Activated CD8-positive, alpha-beta memory T cell treated with anti-CD3 and anti-CD28 coated beads, Interleukin-2, amount 50 U/mL, for 48 hours (primary cell): ENCODE measurements around the gene PRCP.

ENCODE experiments used
- DNase-seq: peaks from one replicate; pipeline ENCODE4 v3.0.0-alpha.2; 2020

Gene PRCP

DNA sequence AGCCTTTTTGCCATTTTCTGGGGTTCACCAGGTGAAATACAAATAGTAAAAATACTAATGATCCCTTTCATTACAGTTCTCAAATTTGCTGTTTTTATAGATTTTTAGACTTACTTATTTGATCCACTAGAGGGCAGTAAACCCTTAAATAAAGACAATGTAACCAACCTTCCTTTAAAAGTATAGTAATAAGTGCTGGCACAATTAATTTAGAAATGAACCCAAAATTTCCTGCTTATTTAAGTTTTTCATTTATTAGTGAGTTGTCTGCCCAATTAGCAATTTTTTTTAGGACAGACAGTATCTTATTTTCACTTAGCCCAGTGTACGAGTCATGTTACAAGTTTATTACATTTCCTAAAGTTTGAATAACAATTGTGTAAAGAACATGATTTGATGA, 6.0 kb upstream of the PRCP start:
- no peak for DNase-seq

DNA sequence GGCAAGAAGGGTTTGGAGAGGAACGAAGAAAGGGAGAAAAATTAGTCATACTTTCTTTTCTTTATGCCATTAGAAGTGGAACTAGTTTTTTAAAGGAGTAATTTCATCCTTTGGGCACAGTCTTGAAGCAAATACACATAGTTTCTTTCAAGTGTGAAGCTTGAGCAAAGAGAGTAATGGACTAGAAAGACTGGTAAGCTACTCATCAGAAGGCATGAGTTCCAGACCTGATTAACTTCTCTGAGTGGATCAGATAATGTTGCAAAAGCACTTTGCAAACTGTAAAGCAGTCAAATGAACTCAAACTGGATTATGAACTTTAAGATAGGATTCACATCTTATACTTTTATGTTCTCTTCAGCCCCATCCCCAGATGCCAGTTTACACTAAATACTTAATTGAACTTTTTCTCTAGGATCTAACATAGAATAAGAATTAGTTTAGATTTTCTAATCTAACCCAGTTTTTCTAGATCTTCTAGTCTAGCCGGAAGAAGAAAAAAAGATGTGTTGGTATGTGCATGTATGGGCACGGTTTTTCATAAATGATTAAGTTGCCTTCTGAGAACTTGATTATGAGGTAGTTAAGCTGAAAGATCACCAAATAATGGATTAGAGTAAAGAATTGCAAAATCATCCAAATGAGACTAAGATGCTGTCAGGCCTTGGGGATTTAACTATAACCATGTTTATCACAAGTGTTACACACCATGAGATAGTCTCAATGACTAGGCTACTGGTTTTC, 3.8 kb upstream of the PRCP start:
- DNase-seq: no peak

DNA sequence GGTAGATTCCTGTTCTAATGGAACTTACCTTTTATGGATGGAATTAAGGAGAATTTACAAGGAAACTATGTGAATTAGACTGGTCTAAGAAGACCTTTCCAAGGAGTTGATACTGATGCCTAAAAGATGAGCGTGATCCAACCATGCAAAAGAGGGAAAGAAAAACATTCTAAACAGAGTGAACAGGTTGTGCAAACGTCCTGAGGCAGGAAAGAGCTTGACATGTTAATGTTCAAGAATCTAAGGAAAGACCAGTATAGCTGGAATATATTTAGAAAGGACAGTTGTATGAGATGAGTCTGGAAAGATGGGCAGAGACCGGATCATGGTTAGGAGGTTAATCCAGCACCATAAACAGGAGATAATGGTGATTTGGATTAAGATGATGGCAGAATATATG, 2.6 kb upstream of the PRCP start:
- DNase-seq: no peak

DNA sequence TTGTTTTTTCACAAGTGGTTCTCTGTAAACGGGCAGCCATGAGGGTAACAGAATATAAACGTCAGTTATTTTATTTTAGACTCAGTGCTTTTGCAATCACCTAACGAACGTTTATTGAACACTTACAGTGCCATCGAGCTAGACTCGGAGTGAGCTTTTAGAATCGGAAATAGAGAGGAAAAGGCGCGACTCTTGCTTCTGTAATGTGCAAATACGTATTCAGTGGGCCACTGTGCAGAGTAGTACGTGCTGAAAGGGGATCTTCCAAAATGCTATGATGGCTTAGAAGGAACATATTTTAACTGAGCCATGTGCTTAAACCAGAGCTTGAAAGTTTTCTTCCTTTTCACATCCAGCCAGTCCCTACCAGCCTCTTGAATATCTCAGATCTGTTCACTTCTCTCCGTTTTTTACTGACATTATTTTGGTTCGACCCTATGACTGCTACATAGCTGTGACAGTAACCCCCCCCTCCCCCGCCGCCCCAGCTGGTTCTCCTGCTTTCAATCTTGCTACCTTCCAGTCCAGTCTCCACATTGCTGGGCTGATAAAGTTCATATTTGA, 1.8 kb upstream of the PRCP start:
- DNase-seq: no peak

DNA sequence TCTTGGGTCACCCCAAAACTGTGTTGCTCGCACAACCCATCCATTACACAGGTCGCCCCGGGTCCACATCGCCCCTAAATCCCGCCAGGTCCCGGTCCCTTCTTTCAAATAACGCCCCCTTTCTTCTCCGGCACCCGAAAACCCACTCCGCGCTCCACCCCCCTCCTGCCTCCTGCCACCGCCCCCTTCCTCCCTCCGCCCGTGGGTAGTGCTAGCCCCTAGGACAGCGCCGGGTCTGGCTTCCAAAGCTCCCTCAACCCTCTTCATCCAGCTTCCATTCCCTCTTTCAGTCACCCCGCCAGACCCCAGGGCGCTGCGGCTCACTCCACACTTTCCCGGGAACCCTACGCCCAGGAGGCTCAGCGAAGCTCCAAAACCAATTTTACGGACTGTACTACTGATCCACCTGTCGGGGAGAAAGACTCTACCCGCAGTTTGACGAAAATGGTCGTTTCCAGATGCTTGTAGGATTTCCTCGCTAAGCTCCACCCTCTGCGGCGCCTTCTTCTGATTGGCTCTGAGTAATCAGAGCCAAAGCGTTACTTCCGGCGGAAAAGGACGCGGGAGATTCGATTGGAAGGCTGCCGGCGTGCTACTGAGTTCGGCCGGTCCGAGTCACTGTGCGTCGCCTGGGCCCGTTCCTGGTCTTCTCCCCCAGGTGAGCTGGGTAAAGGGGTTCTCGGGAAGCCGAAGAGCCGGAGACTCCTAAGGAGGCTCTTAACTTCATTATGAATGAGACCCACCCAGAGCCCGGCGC, 1.1 kb upstream of the PRCP start, which contains the start of gene DDIAS:
Gene DDIAS, plus strand, starts transcription at position 572 of the 757 bp plus-strand sequence. CDS start 13,003 bp downstream, outside the sequence.
- peak; percentile 91 for DNase-seq

DNA sequence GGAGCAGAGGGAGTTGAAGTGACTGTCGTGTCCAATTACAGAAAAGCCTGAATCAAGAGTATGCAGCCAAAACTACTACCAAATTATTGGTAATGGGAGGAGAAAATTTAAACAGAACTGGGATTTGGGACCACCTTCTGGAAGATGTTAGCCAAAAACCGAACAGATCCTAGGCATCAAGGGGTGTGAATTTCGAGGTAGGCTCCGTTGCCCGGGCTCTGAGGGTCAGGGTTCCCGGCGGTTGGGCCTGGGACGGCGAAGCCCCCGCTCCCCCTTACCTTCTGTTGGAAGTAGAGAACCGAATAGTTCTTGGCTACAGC, 313 bp downstream of the PRCP start:
- DNase-seq: no peak

DNA sequence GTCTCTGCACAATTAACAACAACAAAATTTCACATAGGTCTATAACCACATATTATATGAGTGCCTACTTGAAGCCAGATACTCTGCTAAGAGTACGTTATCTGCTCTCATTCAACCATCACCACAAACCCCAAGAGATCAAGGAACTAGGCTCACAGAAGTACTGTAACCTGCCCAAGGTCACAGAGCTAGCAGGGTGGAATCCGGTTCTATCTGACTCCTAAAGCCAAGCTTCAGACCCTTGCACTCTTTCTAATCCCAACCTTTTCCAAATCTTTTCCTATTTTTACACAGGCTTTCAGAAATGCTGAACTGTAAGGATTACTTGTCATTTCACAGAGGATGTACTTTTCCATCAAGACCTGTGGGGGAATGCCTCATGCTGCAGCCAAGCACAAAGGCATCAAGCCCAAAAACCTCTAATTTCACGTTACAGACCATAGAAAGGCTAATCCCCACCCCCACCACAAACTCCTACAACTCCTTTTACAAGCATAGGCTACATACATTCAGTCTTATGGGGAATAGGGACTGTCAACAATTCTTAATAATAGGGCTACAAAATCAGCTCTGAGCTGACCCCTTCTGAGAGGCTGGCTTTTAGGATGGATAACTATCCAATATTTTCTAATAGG, 927 bp downstream of the PRCP start:
- no peak for DNase-seq

DNA sequence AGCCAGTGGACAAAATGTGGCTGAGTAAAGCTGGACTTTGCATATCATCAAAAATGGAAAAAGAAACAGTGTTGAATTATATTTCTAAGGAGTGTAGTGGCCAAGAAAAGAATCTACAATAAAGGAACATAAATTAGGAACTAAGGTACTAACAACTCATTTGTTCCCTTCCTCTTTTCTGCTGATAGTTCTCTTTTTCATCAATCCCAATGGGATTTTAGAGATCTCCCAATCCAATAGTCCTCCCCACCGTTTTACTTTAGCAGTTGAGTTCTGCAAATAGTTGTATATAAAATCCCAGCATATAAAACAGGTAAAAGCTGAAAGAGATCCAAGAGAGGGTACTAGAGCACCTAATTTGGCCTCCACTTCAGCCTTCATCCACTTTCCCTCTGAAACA, 2.0 kb downstream of the PRCP start:
- no peak for DNase-seq

DNA sequence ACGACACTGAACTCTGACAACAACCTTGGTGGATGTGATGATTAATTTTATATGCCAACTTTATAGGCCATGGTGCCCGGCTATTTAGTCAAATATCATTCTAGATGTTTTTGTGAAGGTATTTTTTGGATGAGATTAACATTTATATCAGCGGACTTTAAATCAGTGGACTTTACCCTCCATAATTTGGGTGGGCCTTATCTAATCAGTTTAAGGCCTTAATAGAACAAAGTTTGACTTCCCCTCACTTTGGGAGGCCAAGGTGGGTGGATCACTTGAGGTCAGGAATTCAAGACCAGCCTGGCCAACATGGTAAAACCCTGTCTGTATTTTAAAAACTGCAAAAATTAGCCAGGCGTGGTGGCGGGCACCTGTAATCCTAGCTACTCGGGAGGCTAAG, 4.0 kb downstream of the PRCP start:
- DNase-seq: no peak

DNA sequence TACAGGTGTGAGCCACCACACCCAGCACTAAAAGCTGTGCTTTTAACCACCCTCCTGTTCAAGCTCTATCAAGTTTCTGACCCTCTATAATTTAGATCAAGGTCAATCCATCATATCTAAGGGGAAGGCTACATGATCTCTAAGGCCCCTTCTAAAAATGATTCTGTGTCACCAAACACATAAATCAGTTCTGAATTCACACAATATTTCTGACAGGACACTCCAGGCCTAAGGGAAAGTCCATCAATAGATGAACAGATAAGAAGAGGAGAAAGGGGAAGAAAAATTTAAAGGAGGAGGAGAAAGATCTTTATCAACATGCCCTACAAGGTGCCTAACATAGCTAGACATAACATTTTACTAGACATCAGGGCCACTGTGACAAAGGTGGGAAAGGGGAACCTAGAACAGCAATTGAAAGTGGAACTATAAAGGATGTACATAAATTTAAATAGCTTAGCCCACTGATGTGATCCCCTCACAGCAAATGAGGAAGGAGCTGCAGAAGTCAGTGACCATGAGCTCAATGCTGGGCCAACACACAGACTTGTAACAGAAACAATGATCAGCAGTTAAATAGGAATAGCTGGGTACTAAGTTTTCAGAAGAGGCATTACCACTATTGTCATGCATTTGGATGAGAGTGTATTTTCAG, 4.7 kb downstream of the PRCP start:
- no peak for DNase-seq

DNA sequence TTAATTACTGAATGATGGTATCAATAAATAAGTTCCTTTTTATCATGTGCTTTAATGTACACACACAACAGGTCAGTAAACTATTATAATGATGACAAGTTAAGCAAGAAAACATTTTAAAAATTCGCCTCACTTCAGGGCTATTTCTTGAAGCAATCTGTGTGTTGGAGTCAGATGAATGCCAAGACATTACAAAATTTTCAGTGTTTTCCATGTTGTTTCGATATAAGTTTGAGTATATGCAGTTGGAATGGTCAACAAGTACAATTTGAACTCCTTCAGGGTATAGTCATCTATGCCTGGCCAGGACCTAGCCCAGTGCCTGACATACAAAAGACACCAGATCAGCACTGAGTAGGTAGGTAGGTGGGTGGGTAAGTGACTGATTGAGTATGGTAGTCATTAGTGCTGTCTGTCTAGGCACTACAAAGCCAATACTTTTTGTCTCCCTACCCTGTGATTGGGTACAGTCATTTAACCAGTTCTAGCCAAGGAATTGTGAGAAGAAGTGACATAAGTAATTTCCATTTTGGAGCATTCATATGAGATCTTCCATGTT, 7.5 kb downstream of the PRCP start:
- DNase-seq: no peak

DNA sequence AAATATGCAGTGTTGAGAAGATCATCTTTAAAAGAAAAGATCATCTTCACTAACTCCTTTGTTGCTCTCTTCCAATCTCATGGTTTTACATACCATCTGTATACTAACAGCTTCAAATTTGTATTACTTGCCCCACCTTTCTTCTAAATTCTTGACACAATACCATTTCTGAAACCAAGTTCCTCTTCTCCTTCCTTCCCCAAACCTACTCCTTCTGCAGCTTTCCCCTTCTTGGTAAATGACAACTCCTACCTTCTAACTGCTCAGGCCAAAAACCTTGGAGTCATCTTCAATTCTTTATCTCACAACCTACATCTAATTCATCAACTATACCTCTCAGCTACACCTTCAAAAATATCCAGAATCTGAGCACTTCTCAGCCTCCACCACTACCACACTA, 9.3 kb downstream of the PRCP start:
- DNase-seq: no peak

DNA sequence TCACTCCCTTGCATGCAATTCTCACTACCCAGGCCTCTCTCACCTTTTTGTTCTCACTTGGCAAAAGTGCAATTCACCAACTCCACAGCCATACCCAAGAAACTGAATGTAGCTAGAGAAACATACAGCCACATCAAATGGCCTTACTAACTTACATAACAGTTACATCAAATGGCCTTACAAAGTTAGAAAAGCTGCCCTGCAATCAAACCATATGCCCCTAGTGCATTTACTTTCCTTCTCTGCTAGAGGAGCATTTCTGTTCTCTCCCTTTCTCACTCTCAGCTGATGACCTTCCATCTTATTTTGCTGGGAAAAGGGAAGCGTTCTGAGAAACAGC, 10.3 kb downstream of the PRCP start:
- no peak for DNase-seq

DNA sequence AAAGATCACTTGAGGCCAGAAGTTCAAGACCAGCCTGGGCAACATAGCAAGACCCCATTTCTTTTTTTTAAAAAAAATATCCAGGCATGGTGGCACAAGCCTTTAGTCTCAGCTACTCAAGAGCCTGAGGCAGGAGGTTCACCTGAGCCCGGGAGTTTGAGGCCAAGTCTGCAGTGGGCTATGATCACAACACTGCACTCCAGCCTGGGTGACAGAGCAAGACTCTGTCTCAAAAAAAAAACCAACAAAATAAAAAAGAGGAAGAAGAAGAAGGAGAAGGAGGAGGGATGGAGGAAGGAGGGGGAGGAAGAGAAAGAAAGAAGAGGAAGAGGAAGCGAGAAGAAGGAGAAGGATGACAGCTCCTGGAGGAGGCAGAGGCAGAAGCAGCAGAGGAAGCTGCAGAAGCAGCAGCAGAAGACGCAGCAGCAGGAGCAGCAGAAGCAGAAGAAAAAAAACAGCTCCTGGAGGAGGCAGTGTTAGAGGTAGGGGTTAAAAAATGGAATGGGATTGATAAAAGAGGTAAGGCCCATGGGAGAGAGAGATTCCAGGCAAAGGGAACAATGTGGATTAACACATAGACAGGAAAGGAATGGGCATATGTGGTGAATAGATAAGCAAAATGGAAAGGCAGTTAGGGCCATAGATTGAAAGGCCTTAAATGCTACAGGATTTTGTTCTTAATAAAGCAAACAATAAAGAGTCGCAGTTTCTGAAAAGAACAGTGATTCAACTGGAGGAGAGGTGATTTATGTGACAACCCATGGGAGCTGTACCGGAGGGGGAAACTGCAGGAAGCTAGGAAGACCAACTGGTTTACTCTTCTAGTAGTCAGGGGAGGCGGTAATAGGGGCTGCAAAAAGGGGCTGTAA, 10.9 kb downstream of the PRCP start:
- no peak for DNase-seq

DNA sequence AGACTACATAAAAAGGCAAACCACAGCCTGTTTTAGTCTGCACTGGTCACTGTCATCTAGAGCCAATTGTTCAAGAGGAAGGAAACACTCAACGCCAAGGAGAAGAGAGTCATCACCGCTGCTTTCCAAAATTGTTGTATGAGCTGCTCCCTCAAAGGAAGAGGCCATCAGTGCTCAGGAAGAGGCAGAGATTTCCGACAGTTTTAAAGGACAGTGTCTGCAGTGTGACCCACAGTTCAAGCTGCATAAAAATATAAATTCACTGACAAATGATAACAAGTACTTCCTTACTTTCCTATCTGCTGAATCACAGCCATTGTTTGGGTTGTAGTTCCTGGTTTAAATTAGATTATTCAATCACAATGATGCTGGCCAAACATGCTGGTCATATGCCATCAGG, 16.4 kb downstream of the PRCP start:
- no peak for DNase-seq

DNA sequence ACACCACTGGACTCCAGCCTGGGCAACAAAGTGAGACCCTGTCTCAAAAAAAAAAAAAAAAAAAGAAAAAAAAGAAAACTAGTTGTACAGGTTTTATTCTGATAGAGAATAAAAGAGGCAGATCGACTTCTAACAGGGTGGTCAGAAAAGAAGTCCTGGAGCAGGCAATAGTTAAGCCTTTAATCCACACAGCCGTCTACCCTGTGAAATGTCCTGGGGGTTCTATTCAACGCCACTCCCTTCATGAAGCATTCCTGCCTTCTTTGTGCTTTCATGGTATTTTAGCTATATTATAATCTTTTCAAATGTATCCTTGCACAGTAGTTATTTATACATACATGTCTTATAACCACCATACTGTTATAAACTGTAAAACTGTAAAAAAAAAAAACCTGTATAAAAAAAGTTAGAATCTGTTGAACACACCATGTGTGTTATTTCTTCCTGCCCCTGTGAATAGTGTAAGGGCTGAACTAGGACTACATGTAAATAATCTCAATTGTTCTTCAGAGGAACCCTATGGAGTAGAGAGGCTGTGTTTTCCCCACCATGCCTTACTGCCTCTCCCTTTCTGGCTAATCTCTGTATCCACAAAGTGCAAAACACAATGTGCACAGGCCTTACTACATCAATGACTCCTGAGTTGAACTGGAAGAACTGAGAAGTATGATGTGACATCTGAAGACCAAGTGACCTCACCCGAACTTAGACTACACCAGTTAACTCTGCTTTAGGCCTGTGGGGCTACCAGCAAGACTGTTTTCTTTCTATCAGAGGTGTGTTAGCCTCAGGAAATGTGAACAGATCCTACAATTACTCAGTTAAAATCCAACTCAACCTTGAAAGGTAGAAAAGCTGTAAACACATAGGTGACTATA, 25.3 kb downstream of the PRCP start:
- no peak for DNase-seq

DNA sequence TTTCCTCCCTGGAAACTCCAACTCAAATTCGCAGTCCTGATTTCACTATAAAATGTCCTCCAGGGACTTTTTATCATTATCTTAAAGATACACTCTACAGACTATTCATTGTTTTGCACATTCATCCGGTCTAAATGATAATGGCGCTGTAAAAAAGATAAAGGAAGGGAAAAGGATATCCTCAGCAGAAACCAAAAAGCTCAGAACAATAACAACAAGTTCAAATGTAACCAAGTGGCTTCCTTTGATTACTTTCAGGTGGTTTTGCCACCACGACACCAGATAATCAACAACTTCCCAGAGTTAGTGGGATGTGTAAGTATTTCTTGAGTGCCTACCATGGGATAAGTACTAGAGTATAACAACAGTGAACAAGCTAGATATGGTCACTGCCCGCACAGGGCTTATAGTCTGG, 26.3 kb downstream of the PRCP start:
- DNase-seq: no peak

DNA sequence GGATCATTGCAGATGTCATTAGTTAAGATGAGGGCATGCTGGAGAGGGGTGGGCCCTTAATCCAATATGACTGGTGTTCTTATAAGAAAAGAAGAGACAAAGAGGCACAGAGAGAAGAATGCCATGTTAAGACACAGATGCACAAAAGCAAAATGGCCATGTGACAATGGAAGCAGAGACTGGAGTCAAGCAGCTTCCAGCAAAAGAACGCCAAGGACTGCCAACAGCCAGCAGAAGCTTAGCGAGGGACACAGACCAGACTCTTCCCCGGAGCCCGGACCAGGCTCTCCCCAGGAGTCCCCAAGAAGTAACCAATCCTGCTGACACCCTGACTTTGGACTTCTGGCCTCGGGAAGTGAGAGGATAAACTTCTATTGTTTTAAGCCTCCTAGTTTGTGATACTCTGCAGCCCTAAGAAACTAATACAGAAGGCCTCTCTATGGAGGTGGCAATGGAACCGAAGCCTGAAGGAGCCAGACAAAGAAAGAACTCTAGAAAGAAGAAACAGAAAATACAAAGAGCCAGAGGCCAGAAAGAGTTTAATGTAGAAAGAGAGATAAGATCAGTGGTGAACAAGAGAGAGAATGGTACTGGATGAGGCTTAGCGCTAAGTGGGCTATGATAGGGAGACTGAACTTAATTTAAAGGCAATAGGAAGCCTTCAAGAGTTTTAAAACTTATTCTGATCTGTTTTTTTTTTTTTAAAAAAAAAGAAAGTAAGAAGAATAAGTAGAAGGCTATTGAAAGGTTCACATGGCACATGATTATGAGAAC, 27.7 kb downstream of the PRCP start:
- no peak for DNase-seq

DNA sequence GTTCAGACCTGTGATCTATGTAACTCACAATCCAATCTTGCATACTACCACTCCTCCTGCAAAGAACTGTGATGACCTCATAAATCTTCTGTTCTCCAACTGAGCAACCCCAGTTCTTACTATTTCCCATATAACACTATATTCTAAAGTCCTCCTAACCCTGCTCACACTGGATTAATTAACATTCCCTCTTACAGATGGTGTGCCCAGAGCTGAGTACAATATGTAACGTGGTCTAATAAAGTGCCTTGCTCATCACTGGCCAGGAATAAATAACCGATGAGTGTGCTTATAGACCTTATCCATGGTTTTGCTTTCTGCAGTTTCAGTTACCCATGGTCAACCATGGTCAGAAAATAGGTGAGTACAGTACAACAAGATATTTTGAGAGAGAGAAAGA, 28.6 kb downstream of the PRCP start:
- no peak for DNase-seq

DNA sequence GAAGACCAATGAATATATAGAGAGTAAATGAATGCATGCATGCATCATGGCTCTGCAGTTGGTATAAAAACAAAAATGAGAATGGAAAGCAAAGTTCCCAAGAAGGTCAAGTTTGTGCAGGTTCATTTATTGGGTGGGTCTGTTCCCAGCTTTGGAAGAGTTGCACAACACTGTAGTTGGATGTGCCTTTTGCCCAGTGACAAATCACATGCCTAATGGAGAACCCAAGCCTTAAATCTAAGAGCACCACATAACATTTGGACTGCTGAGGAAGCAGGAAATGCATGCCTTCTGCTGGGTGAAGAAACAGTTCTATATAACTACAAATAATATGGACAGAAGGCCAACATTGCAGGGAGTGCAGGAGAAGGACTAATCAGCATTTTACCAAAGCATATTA, 30.6 kb downstream of the PRCP start:
- DNase-seq: no peak
